WTC11 (cell line): ENCODE data around the gene FGF14. TPM values are rescaled to one million over a fixed set of nuclear protein-coding genes. Genes with fewer than 3 reads are reported as not detected.

Experiments
- ATAC-seq: fragments of 200-7000 bp; cut with Tn5 transposase; 2 replicates; pipeline ENCODE4 v1.10.0; 2021; ENCODE audit warnings: mild to moderate bottlenecking, moderate library complexity
- CTCF ChIA-PET: fragments of 300-600 bp; sonication (Branson Sonifier 250); formaldehyde crosslinking; loops from one replicate; lab custom pipeline; 2021; ENCODE audit warnings: antibody characterized with exemption; lab: Charles Lee
- POLR2A ChIA-PET: fragments of 350-600 bp; sonication (Branson Sonifier 250); formaldehyde crosslinking; loops from one replicate; lab custom pipeline; 2021; ENCODE audit warnings: antibody characterized with exemption; lab: Charles Lee
- DNase-seq: peaks from one replicate; pipeline ENCODE4 v3.0.0; 2021; ENCODE audit warnings: low spot score
- H3K27ac Mint-ChIP-seq: 2 replicates; pipeline ENCODE4 v1.8.0; 2021; ENCODE audit warnings: mixed read lengths
- H3K27me3 Mint-ChIP-seq: 2 replicates; pipeline ENCODE4 v1.8.0; 2021; ENCODE audit warnings: low read depth, mild to moderate bottlenecking, moderate library complexity, mixed read lengths
- H3K36me3 Mint-ChIP-seq: 2 replicates; pipeline ENCODE4 v1.8.0; 2021; ENCODE audit warnings: mixed read lengths
- H3K4me1 Mint-ChIP-seq: 2 replicates; pipeline ENCODE4 v1.8.0; 2022; ENCODE audit warnings: mixed read lengths
- H3K4me3 Mint-ChIP-seq: 2 replicates; pipeline ENCODE4 v1.8.0; 2021; ENCODE audit warnings: mild to moderate bottlenecking, moderate library complexity, mixed read lengths
- H3K9me3 Mint-ChIP-seq: 2 replicates; pipeline ENCODE4 v1.8.0; 2021; ENCODE audit warnings: mixed read lengths
- ARID4B ChIP-seq: sonication (generic); formaldehyde crosslinking; IDR thresholded peaks from 2 replicates; pipeline ENCODE4 v1.8.0; 2023; ENCODE audit warnings: missing genetic modification reagents, mild to moderate bottlenecking, borderline replicate concordance
- CBFB ChIP-seq: sonication (generic); formaldehyde crosslinking; IDR thresholded peaks from 2 replicates; pipeline ENCODE4 v1.8.1; 2022; ENCODE audit warnings: mild to moderate bottlenecking, low read depth, missing genetic modification reagents
- NR1H2 ChIP-seq: sonication (generic); formaldehyde crosslinking; IDR thresholded peaks from 2 replicates; pipeline ENCODE4 v1.9.0; 2021; ENCODE audit warnings: mild to moderate bottlenecking, moderate library complexity, missing genetic modification reagents
- NR2C2 ChIP-seq: sonication (generic); formaldehyde crosslinking; IDR thresholded peaks from 2 replicates; pipeline ENCODE4 v1.8.0; 2022; ENCODE audit warnings: mild to moderate bottlenecking, missing genetic modification reagents
- OVOL2 ChIP-seq: fragments of 250-450 bp; sonication (Bioruptor Pico); IDR thresholded peaks from 2 replicates; pipeline ENCODE4 v1.9.0; 2021; ENCODE audit warnings: mild to moderate bottlenecking, borderline replicate concordance
- RELA ChIP-seq: sonication (generic); formaldehyde crosslinking; IDR thresholded peaks from 2 replicates; pipeline ENCODE4 v1.8.1; 2022; ENCODE audit warnings: missing genetic modification reagents, mild to moderate bottlenecking, borderline replicate concordance
- USF2 ChIP-seq: sonication (generic); formaldehyde crosslinking; IDR thresholded peaks from 2 replicates; pipeline ENCODE4 v1.8.1; 2023; ENCODE audit warnings: mild to moderate bottlenecking, missing genetic modification reagents, moderate library complexity
- ZNF281 ChIP-seq: sonication (generic); formaldehyde crosslinking; IDR thresholded peaks from 2 replicates; pipeline ENCODE4 v1.8.0; 2023; ENCODE audit warnings: mild to moderate bottlenecking, missing genetic modification reagents
- ZNF423 ChIP-seq: fragments of 250-450 bp; sonication (Bioruptor Pico); IDR thresholded peaks from 2 replicates; pipeline ENCODE4 v2.1.2; 2022; ENCODE audit warnings: mild to moderate bottlenecking, moderate library complexity
- ZNF671 ChIP-seq: fragments of 250-450 bp; sonication (Bioruptor Pico); IDR thresholded peaks from 2 replicates; pipeline ENCODE4 v1.8.0; 2021; ENCODE audit warnings: mild to moderate bottlenecking
- total RNA-seq: library from RNA; stranded (reverse); gene quantifications from 3 replicates; pipeline ENCODE4 v1.2.3, GENCODE V29; 2021
- TF ChIP-seq, protein P1 (sequence below): sonication (generic); formaldehyde crosslinking; IDR thresholded peaks from 2 replicates; pipeline ENCODE4 v1.8.1; 2022; ENCODE audit warnings: low read depth, missing genetic modification reagents, borderline replicate concordance
- TF ChIP-seq, protein P2 (sequence below): sonication (generic); formaldehyde crosslinking; IDR thresholded peaks from 2 replicates; pipeline ENCODE4 v1.8.0; 2023; ENCODE audit warnings: missing genetic modification reagents
- TF ChIP-seq, protein P3 (sequence below): sonication (generic); formaldehyde crosslinking; IDR thresholded peaks from 2 replicates; pipeline ENCODE4 v1.8.0; 2022; ENCODE audit warnings: mild to moderate bottlenecking, missing genetic modification reagents

Gene FGF14
- total RNA-seq, 1 experiment from 2014 or later: 0.28 TPM

- no peak for TF ChIP-seq OVOL2 (CRISPR knock-in tag)
Observed at GRCh38 chr13:102172406-102172805, 229.4 kb downstream of the FGF14 start (continued).

- peaks cover 14% of the 10 kb centered on the region for H3K4me1 Mint-ChIP-seq
- no peak for DNase-seq
- POLR2A ChIA-PET: no interaction called here
- no peaks in the 10 kb centered on the region for H3K36me3 Mint-ChIP-seq
- CTCF ChIA-PET: interaction anchor here (0.9 to 1.3 kb wide), 2 partner anchors 29 to 79 kb away, joined by 3 to 4 read pairs; no protein-coding TSS in a partner anchor
- ATAC-seq: peak; percentile 53; the same call in 1 of the 2 replicates
- no peak overlapping the region for H3K4me3 Mint-ChIP-seq
- no peaks in the 10 kb centered on the region for H3K9me3 Mint-ChIP-seq
- no peaks in the 10 kb centered on the region; the same call in 1 of the 2 replicates for H3K27me3 Mint-ChIP-seq
- no peak overlapping the region for H3K27ac Mint-ChIP-seq
- TF ChIP-seq ZNF423 (CRISPR knock-in tag): no peak
- TF ChIP-seq USF2 (CRISPR knock-in tag): no peak
- no peak for TF ChIP-seq ARID4B (CRISPR knock-in tag)
- no peak for TF ChIP-seq ZNF281 (CRISPR knock-in tag)
- no peak for TF ChIP-seq RELA (CRISPR knock-in tag)
- no peak for TF ChIP-seq NR2C2
- TF ChIP-seq ZNF671 (CRISPR knock-in tag): no peak
- TF ChIP-seq, protein P1, sequence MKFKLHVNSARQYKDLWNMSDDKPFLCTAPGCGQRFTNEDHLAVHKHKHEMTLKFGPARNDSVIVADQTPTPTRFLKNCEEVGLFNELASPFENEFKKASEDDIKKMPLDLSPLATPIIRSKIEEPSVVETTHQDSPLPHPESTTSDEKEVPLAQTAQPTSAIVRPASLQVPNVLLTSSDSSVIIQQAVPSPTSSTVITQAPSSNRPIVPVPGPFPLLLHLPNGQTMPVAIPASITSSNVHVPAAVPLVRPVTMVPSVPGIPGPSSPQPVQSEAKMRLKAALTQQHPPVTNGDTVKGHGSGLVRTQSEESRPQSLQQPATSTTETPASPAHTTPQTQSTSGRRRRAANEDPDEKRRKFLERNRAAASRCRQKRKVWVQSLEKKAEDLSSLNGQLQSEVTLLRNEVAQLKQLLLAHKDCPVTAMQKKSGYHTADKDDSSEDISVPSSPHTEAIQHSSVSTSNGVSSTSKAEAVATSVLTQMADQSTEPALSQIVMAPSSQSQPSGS: no peak
- no peak for TF ChIP-seq CBFB (CRISPR knock-in tag)
- TF ChIP-seq, protein P2, sequence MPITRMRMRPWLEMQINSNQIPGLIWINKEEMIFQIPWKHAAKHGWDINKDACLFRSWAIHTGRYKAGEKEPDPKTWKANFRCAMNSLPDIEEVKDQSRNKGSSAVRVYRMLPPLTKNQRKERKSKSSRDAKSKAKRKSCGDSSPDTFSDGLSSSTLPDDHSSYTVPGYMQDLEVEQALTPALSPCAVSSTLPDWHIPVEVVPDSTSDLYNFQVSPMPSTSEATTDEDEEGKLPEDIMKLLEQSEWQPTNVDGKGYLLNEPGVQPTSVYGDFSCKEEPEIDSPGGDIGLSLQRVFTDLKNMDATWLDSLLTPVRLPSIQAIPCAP (CRISPR knock-in tag): no peak
- TF ChIP-seq NR1H2 (CRISPR knock-in tag): no peak
Observed at GRCh38 chr13:102170305-102170704, 231.5 kb downstream of the FGF14 start.

- H3K4me1 Mint-ChIP-seq: peaks cover 14% of the 10 kb centered on the region
Observed at GRCh38 chr13:102169471-102170015, 232.3 kb downstream of the FGF14 start.

More at GRCh38 chr13:102169471-102170015, 232.3 kb downstream of the FGF14 start:
- CTCF ChIA-PET: no interaction called here
- Mint-ChIP-seq H3K27me3 (no peaks in the 10 kb centered on the region; the same call in 1 of the 2 replicates), H3K4me3 (no peak overlapping the region), H3K27ac (no peak overlapping the region)
- TF ChIP-seq, protein P3, sequence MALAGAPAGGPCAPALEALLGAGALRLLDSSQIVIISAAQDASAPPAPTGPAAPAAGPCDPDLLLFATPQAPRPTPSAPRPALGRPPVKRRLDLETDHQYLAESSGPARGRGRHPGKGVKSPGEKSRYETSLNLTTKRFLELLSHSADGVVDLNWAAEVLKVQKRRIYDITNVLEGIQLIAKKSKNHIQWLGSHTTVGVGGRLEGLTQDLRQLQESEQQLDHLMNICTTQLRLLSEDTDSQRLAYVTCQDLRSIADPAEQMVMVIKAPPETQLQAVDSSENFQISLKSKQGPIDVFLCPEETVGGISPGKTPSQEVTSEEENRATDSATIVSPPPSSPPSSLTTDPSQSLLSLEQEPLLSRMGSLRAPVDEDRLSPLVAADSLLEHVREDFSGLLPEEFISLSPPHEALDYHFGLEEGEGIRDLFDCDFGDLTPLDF (CRISPR knock-in tag): no peak
- TF ChIP-seq, all 79 proteins: peak for 0
- no peak for DNase-seq
- H3K36me3 Mint-ChIP-seq: no peaks in the 10 kb centered on the region
- ATAC-seq: no peak
- H3K9me3 Mint-ChIP-seq: no peaks in the 10 kb centered on the region
- POLR2A ChIA-PET: no interaction called here
